HEK293 (cell line): ENCODE data around the gene GARIN5B.

Experiments used
- CTCF ChIP-seq: fragments of 450-650 bp; formaldehyde crosslinking; IDR thresholded peaks from 2 replicates; pipeline ENCODE4 v1.5.1; 2016; ENCODE audit warnings: missing biosample characterization, missing genetic modification characterization
- PRDM10 ChIP-seq: fragments of 450-650 bp; formaldehyde crosslinking; IDR thresholded peaks from 2 replicates; pipeline ENCODE4 v1.5.1; 2016; ENCODE audit warnings: missing biosample characterization, missing genetic modification characterization
- PRDM6 ChIP-seq: fragments of 450-650 bp; formaldehyde crosslinking; IDR thresholded peaks from 2 replicates; pipeline ENCODE4 v1.5.1; 2017; ENCODE audit warnings: missing biosample characterization, missing genetic modification characterization
- REST ChIP-seq: fragments of 450-650 bp; formaldehyde crosslinking; IDR thresholded peaks from 2 replicates; pipeline ENCODE4 v1.5.1; 2016; ENCODE audit warnings: missing biosample characterization, missing genetic modification characterization
- ZBTB26 ChIP-seq: fragments of 450-650 bp; formaldehyde crosslinking; optimal IDR thresholded peaks from 2 replicates; pipeline ENCODE3; 2016; ENCODE audit warnings: missing biosample characterization, mild to moderate bottlenecking, missing genetic modification characterization

GRCh38 chr19:55306712-55307111, 56.3 kb downstream of the GARIN5B start:
- TF ChIP-seq CTCF (no peak), PRDM10 (tag by site-specific recombination) (no peak), ZBTB26 (tag by site-specific recombination) (no peak), PRDM6 (tag by site-specific recombination) (no peak), REST (tag by site-specific recombination) (no peak)
